ENCODE results near the gene ECHDC3. TPM values are rescaled to one million over a fixed set of nuclear protein-coding genes. Genes with fewer than 3 reads are reported as not detected.

ECHDC3 gene
- total RNA-seq, 2 donors from 2014 or later, result 12.9 to 13.6 TPM

GRCh38 chr10:11805792-11806191 is 63.6 kb downstream of the ECHDC3 start:
- Mint-ChIP-seq H3K27me3 (ENCODE audit: insufficient read depth) (no peaks in the 10 kb centered on the region), H3K9me3 (peaks cover 7% of the 10 kb centered on the region), H3K36me3 (ENCODE audit: low read depth) (no peaks in the 10 kb centered on the region), H3K27ac (no peak overlapping the region), H3K4me3 (no peak overlapping the region), H3K4me1 (peaks cover 6% of the 10 kb centered on the region)
- Histone ChIP-seq H3K4me3 (ENCODE audit: low read length) (no peak overlapping the region), H3K9ac (ENCODE audit: extremely low read depth, low read length, poor library complexity, severe bottlenecking) (no peak overlapping the region), H3K27me3 (ENCODE audit: control insufficient read depth, insufficient read depth, low read length, poor library complexity, severe bottlenecking) (no peaks in the 10 kb centered on the region), H3K27ac (ENCODE audit: low read depth, low read length) (no peak overlapping the region), H3K9me3 (ENCODE audit: control insufficient read depth, low read length) (no peaks in the 10 kb centered on the region), H3K4me1 (ENCODE audit: control insufficient read depth, insufficient read depth, low read length) (no peaks in the 10 kb centered on the region), H3K36me3 (ENCODE audit: control insufficient read depth, insufficient read depth, low read length) (no peaks in the 10 kb centered on the region)
- DNase-seq, result no peak
- no peak for TF ChIP-seq CTCF (conservative IDR thresholded peaks at IDR 0.05)
- WGBS, 2 experiments (ENCODE audit: insufficient coverage in 1 of 2, insufficient read length in 1 of 2), result 90 to 96% methylated on average over 3 to 4 of the region's 4 CpGs

- Mint-ChIP-seq H3K4me3 (no peak overlapping the region), H3K4me1 (peaks cover 6% of the 10 kb centered on the region)
- no peak for TF ChIP-seq CTCF (conservative IDR thresholded peaks at IDR 0.05)
These were observed 64.5 kb downstream of the ECHDC3 start for GRCh38 chr10:11806706-11807105.

GRCh38 chr10:11808808-11809207 is 66.6 kb downstream of the ECHDC3 start:
- Histone ChIP-seq H3K27ac (ENCODE audit: low read depth, low read length) (no peak overlapping the region), H3K9ac (ENCODE audit: extremely low read depth, low read length, poor library complexity, severe bottlenecking) (no peak overlapping the region), H3K9me3 (ENCODE audit: control insufficient read depth, low read length) (no peaks in the 10 kb centered on the region), H3K4me1 (ENCODE audit: control insufficient read depth, insufficient read depth, low read length) (no peaks in the 10 kb centered on the region), H3K4me3 (ENCODE audit: low read length) (no peak overlapping the region), H3K36me3 (ENCODE audit: control insufficient read depth, insufficient read depth, low read length) (no peaks in the 10 kb centered on the region), H3K27me3 (ENCODE audit: control insufficient read depth, insufficient read depth, low read length, poor library complexity, severe bottlenecking) (no peaks in the 10 kb centered on the region)
- 91 to 96% methylated on average over 3 to 5 of the region's 5 CpGs for WGBS, 2 experiments (ENCODE audit: insufficient coverage in 1 of 2, insufficient read length in 1 of 2)
- Mint-ChIP-seq H3K4me3 (no peak overlapping the region), H3K27me3 (ENCODE audit: insufficient read depth) (no peaks in the 10 kb centered on the region), H3K36me3 (ENCODE audit: low read depth) (no peaks in the 10 kb centered on the region), H3K27ac (no peak overlapping the region), H3K9me3 (no peaks in the 10 kb centered on the region), H3K4me1 (peaks cover 6% of the 10 kb centered on the region)
- TF ChIP-seq CTCF (conservative IDR thresholded peaks at IDR 0.05), result no peak
- DNase-seq, result no peak

More at GRCh38 chr10:11806706-11807105, 64.5 kb downstream of the ECHDC3 start:
- Histone ChIP-seq H3K4me3 (ENCODE audit: low read length) (no peak overlapping the region), H3K36me3 (ENCODE audit: control insufficient read depth, insufficient read depth, low read length) (no peaks in the 10 kb centered on the region), H3K9ac (ENCODE audit: extremely low read depth, low read length, poor library complexity, severe bottlenecking) (no peak overlapping the region), H3K4me1 (ENCODE audit: control insufficient read depth, insufficient read depth, low read length) (no peaks in the 10 kb centered on the region), H3K9me3 (ENCODE audit: control insufficient read depth, low read length) (no peaks in the 10 kb centered on the region), H3K27me3 (ENCODE audit: control insufficient read depth, insufficient read depth, low read length, poor library complexity, severe bottlenecking) (no peaks in the 10 kb centered on the region), H3K27ac (ENCODE audit: low read depth, low read length) (no peak overlapping the region)
- no peaks in the 10 kb centered on the region for H3K27me3 Mint-ChIP-seq (ENCODE audit: insufficient read depth)
- no peaks in the 10 kb centered on the region for H3K36me3 Mint-ChIP-seq (ENCODE audit: low read depth)
- peaks cover 7% of the 10 kb centered on the region for H3K9me3 Mint-ChIP-seq
- H3K27ac Mint-ChIP-seq, result no peak overlapping the region
- 93 to 98% methylated on average over 6 of the region's 6 CpGs for WGBS, 2 experiments (ENCODE audit: insufficient coverage in 1 of 2, insufficient read length in 1 of 2)
- no peak for DNase-seq

Data from endodermal cell (in vitro differentiated cells).